ENCODE results near the gene ABCC11.

GRCh38 chr16:48117217-48118105 is 129.9 kb downstream of the ABCC11 start:
- peak in 1 of 4 experiments; percentile 21 for TF ChIP-seq CTCF (IDR thresholded peaks at IDR 0.05)
- TF ChIP-seq POLR2AphosphoS5 (IDR thresholded peaks at IDR 0.05): no peak

All from sigmoid colon (tissue), 4 donors.